Lung microvascular endothelial cell (primary cell): ENCODE measurements around the gene ATG2B. TPM values are rescaled to one million over a fixed set of nuclear protein-coding genes. Genes with fewer than 3 reads are reported as not detected.
A peak's percentile ranks its signal among the peaks of the same experiment; 100 is the strongest.
"Not testable (repeated sequence)": the region's sequence is repeated elsewhere in the genome, so short reads cannot be mapped to it uniquely, and the experiment has no call there.

Experiments
- DNase-seq, 2 donors: peaks; one replicate each; pipeline versions ENCODE4 v3.0.0 to v3.0.0-alpha.2; 2010; ENCODE audit warnings: low read depth in 2 of 2
- total RNA-seq: library from RNA; depleted of rRNA; stranded (reverse); fragments of >200 nt; gene quantifications from 2 replicates; pipeline ENCODE4 v1.2.1, GENCODE V29; 2014

ATG2B gene
- total RNA-seq, 1 donor from 2014 or later: 15.7 TPM

DNA sequence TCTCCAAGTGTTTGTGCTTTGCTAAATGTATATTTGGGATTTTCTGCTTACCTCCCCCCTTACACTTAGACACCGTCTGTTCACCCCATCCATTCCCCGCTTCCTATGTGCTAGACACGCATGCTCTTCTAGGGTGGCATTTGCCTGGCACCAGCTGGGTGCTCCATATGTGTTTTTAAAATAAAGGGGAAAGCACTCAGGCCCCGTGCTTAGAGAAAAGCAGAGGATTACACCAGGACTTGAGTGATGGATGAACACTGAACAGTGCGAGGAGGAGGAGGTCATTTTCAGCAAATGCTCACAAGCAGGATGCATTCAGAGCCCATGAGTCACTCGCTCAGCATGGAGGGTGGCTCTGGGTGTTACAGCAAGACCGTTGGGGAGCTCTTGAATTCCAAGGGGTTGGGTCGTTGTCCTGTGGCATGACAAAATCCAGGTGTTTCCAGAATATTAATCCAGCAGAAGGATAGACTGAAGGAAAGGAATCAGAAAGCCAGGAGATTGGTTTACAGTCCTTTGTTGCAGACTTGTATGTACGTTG is 110.1 kb downstream of the ATG2B start:
- no peak for DNase-seq

DNA sequence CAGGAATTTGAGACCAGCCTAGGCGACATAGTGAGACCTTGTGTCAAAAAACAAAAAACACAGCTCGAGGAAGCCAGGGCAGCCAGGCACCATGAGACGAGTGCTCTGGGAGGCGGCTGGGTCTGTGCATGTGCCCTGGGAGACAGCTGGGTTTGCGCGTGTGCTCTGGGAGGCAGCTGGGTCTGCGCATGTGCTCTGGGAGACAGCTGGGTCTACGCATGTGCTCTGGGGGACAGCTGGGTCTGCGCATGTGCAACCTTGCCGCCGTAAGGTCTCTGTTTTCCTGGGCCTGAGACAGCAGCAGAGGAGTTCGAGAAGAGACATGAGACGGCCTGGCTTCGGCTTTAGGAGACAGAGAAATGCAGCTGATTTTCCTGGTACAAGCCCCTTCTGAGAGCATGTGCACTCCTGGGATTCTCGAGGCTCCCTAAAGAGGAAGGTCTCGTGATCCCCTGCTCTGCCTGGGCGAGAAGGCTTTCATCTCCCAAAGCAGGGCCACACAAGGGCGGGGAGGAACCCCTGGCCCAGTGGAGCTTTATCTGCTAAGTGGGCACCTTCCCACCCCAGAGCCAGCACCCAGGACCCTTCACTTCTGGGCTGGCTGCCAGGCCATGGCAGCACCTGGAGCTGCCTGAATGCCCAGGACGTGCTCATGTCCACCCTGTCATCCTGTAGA is 110.7 kb downstream of the ATG2B start:
- no peak for DNase-seq

DNA sequence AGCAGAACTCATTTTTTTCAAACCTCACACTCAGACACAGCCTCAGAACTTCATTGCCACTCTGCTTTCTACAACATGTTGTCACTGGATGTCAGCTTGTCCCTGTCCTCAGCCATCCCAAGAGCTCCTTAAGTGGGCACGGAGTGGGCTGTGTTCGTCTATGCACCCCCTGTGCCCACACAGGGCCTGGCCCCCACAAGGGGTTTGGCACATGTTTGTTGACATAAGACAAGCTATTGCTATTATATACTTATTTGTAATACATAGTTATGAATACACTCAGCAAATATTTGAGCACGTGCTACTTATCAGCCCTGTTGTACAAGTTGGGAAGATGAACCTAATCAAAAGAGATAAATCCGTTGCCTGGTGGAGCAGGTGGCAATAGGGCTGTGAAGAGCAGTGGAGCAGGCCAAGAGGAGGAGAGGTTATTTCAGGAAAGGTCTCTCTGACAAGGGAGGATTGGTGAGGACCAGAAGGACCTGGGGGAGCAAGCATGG is 111.4 kb downstream of the ATG2B start:
- no peak for DNase-seq

DNA sequence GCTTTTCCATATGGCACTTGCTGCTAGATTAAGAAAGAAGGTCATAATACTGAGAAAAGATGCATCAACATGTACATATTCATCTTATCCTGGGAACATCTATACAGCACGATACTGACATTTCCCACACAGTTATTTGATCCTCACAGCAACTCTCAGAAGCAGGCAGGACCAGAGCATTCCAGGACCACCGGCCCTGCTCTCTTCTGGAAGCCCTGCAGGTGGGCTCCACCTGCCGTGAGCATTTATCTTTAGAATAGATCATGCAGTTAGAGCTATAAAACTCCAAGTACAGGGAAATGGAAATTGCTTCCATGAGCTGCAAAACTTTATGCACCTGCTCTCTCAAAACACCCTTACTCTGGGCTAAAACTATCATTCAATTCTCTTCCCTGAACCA is 112.7 kb downstream of the ATG2B start:
- DNase-seq: no peak

DNA sequence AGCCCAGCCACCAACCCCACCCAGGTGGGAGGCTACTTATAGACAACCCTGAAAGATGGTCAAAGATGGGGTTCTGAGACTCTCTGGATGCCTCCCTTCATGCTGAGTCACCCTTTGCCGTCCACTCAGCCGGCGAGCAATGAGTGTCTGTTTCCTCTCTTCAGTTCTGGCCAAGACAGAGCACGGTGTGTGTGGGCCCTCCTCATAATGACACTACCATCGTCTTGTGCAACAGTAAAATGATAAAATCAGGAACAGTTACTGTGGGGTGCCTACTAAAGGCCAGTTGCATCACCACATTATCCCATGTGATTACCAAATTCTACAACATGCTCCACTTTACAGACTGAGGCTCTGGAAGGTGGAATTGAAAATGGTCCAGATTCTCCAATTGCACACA is 114.1 kb downstream of the ATG2B start:
- DNase-seq: peak in 1 of 2 donors; percentile 24

DNA sequence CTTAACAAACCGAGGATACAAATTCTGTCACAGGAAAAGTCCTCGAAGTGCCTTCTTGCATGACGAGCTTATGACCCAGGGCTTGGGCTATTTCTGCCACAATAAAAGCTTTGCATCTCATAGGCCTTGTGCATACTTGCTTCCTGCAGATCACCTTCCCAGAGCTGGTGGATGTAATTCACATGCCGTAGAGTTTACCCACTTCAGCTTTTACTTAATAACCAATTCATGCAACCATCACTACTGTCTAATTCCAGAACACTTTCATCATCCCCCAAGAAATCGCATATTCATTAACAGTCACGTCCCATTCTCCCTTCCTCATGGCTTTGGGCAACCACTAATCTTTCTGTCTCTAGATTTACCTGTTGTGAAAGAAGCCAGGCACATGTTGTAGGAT is 116.1 kb downstream of the ATG2B start:
- no peak for DNase-seq

DNA sequence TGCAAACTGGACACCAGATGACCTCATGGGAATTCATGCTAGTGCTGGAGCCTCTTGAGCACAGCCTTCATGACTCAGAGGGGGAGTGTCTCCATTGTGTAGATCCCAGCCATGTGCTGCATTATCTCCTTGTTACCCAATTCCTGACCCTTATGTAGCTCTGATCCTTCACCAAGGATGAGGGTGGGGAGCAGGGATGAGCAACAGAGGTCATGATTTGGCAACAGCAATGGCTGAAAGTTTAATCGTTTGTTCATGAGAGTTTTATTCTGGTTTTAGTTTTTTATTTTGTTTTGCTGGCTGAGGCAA is 116.6 kb downstream of the ATG2B start:
- DNase-seq: peak in 1 of 2 donors; percentile 47

DNA sequence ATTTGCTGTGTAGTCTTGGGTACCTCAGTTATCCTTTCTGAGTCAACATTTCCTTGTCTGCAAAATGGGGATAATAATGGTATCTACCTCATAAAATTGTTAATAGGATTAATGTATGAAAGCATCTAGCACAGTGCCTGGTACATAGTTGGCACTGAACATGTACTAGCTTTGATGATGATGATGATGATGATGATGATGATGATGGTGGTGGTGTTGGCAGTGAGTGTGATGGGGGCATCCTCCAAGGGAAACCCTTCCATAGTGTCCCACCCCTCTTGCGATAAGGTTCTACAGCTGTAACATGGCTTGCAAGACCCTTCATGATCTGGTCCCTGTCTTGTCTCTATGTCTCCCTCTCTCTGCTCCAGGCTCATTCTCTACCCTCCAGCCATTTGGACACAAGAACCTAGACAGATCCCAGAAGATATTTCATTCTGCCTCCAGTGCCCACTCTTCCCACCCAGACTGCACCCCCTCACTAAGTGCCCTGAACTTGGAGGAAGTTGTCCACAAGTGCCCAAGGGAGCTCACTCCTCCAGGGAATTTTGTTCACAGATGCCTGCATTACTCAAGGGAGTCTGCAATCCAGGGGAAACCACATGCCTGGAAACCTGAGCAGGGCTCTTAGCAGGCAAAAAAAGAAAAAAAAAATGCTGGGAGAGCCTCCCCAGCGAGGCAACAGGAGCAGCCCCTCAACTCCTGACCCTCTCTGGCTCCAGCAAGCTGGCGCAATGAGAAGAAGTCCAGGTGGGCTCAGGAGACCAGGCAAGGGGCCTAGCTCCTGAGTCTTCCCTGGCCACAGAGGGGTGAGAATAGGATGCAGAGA is 117.2 kb downstream of the ATG2B start:
- DNase-seq: no peak

DNA sequence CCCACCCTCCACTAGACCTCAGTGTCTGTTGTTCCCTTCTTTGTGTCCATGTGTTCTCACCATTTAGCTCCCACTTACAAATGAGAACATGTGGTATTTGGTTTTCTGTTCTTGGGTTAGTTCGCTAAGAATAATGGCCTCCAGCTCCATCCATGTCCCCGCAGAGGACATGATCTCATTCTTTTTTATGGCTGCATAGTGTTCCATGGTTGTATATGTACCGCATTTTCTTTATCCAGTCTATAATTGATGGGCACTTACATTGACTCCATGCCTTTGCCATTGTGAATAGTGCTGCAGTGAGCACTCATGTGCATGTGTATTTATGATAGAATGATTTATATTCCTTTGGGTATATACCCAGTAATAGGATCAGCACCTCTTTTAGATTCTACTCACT is 118.1 kb downstream of the ATG2B start:
- not testable (repeated sequence) for DNase-seq

DNA sequence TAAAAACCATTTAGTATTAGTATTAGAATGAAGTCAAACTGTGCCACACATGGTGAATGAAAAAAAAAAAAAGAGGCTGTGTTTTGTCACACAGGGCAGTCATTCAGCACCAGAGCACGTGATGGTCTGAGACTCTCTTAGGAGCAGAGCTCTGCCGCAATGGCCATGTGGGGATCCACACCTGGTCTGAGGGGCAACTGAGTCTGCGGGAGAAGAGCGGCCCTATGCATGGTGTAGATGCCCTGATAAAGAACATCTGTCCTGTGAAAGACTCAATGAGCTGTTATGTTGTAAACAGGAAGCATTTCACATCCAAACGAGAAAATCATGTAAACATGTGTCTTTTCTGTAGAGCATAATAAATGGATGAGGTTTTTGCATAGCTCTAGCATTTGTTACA is 119.4 kb downstream of the ATG2B start:
- DNase-seq: no peak

DNA sequence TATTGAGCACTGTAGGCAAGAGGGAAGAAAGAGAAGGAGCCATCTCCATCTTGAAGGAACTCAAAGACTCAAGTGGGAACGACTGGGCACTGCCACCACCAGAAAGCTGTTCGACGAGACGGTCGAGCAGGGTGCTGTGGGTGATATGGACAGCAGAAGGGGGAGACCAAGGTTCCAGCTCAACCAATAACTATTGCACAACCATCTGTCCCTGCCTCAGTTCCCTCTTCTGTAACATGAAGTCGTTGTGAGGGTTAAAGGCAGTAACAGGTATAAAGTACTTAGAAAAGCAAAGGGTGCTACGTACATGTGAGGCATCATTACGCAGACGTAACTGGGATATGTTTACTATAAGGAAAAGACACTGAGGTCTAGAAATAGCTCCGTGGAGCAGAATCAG is 121.0 kb downstream of the ATG2B start:
- no peak for DNase-seq

DNA sequence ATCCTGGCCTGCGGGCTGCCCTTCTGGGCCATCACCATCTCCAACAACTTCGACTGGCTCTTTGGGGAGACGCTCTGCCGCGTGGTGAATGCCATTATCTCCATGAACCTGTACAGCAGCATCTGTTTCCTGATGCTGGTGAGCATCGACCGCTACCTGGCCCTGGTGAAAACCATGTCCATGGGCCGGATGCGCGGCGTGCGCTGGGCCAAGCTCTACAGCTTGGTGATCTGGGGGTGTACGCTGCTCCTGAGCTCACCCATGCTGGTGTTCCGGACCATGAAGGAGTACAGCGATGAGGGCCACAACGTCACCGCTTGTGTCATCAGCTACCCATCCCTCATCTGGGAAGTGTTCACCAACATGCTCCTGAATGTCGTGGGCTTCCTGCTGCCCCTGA is 122.5 kb downstream of the ATG2B start:
- DNase-seq: no peak

DNA sequence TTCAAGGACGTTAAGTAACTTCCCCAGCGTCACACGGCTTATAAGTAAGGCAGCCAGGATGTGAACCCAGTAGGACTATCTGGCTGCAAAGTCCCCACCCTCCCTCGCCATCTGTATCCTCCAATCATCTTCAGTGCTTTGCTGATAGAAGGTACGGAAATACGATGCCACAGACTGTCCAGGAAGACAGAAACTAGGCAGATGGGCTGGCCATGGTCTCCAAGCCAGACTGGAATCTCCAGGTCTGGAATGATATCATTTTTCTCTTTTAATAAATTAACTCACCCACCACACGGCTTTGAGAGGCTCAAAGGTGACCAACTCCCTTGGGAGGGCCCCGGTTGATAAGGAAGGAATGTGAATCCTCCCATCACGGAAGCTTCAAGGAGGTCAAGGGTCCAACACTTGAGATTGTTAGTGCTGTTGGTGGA is 123.4 kb downstream of the ATG2B start:
- no peak for DNase-seq

DNA sequence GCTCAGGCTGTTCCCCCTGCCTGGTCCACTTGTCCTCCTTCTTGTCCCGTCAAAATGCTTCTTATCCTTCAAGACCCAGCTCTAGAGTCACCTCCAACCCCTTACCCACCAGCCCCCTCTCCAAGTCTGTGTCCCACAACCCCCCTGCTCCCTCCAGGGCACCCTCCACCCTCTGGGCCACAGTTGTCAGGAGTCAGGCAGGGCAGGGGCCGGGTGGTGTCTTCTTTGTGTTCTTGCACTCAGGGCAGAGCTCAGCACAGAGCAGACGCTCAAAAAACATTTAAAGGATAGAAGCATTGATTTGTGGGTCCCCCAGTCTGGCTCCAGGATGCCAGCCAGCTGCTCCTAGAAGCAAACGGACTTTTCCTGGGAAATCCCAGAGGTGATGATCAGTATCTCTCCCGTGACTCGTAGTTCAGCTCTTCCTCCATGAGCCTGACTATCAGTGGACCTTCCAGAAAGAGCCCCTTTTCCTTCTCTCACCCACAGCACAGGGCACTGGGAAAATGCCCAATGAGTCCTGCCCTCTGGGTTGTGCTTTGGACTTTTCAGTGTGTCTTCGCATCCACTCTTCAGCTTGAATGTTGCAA is 124.4 kb downstream of the ATG2B start:
- no peak for DNase-seq

DNA sequence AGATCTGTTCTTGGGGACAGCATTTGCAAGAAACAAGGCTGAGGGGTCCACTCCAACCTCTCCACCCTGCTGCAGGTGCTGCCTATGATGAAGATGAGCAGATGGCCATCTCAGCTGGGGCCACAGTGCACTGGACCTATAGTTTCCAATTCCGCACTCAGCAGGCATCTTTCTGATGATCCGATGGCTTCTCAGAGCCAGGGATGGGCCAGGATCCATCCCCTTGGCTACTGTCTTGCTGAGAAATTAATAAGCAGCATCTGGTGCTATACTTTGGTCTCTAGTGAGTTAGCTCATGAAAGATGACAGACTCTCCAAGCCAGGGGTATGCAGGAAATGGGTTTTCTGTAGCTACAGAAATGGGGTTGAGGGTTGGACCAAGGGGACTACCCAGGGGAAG is 125.5 kb downstream of the ATG2B start:
- DNase-seq: no peak

DNA sequence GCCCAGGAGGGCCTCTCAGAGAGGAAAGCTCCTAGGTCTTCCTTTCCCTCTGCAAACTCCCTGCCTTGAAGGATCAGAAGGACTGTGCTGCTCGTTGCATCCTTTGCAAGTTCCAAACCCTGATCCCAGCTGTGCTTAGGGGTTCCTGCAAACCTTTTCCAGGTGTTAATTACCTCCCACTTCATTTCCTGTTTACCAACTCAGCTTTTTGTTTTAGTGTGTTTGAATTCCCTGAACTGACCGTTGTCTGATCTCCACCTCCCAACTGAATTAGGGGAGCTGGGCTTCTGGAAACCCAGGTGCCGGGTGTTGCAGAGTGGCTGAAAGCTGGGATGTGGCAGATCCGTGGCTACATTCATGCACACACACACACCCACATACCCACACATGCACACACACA is 127.7 kb downstream of the ATG2B start:
- DNase-seq: no peak

DNA sequence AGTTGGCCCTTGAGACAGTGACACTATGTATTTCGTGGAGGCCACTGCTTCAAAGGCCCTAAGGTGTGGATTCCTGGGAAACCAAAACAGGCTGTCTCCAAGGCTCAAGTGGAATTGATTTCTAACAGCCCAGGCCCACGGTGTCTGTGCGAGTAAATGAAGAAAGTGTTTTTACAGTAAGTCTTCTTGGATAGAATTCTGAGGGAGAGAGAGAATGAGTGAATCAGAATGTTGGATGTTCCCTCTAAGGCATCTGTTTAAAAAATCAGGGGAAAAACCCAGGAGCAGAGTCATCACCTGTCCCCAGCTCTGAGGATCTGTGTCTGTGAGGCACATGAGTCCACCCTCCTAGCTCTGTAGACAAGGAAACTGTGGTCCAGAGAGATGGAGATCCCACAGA is 129.5 kb downstream of the ATG2B start:
- DNase-seq: no peak

DNA sequence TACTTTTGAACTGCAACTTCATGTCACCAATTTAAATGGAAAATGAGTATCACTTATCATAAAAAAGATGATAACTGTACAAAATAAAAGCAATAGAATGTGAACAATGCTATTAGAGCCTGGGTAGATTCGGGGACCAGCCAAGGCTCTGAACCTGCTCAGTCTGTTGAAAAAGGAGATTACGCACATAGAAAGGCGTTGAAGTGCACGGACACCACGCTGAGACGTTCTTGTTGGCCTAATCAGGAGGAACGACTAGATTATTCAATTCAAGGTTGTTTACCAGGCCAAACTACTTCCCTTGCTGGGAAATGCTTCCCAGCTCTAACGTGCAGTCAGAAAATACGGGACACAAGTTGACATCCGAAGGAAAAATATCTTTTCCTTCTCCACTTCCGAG is 130.6 kb downstream of the ATG2B start:
- no peak for DNase-seq

DNA sequence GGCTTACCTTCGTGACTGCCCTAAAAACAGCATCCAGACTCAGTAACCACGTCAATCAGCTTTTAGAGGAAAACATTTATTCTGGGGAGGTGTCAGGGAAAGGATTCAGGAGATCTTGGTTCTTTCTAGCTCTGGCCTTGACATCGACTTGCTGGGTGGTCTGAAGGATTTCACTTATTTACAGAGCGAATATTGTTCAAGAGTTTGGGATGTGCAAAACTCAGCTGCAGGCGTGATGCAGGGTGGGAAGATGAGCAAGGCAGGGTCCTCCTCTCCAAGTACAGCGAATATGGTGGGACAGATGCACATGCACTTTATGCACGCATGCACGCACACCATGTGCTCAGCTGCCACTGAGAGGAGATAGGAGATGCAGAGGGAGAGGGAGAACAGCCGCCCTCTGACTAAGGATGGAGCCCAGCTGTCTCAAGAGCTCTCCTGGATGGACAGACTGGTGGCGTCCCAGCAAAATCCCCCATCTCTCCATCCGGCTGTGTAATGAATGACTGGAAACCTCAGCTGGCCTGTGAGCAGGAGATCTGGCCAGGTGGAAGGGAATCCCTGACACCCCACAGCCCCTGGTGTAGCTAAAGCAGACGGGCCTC is 131.5 kb downstream of the ATG2B start:
- no peak for DNase-seq

DNA sequence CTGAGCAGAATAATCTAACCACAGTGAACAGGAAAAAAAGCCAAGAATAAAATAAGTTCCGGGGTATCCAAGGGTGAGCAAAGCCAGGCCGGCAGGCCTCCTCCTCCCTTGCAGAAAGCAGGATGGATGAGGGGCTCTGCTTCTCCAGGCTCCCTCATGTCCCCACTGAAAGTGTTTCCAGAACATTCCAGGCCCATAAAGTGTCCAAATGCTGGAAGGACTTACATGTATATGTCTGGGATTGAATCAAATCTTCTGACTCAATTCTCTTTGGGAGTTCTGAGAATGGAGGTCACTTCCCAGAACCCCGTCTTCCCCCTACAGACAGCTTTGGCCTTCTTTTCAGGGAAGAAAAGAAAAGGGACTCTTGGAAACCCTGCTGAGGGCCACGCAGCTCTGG is 132.1 kb downstream of the ATG2B start:
- no peak for DNase-seq

DNA sequence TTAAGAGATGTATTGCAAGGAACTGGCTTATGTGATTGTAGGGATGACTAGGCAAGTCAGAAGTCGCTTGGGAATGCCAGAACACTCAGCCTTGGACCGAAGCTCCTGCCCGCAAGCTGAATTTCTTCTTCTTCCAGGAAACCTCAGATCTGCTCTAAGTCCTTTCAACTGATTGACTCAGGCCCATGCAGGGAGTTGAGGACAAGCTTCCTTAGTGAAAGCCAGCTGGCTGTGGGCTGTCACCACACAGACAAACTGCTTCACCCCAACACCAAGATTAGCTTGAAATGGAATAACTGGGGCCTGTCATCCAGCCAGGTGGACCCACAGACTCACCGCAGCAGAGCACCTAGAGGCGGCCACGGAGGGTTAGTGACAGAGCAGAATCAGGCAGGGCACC is 133.8 kb downstream of the ATG2B start:
- no peak for DNase-seq
